ENCODE results near the gene NOTCH1.
"Not testable (repeated sequence)": the region's sequence is repeated elsewhere in the genome, so short reads cannot be mapped to it uniquely, and the experiment has no call there.

The NOTCH1 gene

GRCh38 chr9:136564379-136564988 is 18.6 kb upstream of the NOTCH1 start:
- DNase-seq (ENCODE audit: low read depth, low spot score): no peak

GRCh38 chr9:136563646-136564325 is 17.9 kb upstream of the NOTCH1 start:
- no peak for DNase-seq (ENCODE audit: low read depth, low spot score)

GRCh38 chr9:136562746-136563495 is 17.1 kb upstream of the NOTCH1 start:
- DNase-seq (ENCODE audit: low read depth, low spot score): no peak

- DNase-seq (ENCODE audit: low read depth, low spot score): no peak
These were observed 15.9 kb upstream of the NOTCH1 start for GRCh38 chr9:136561779-136562178.

- no peak for DNase-seq (ENCODE audit: low read depth, low spot score)
These were observed 14.7 kb upstream of the NOTCH1 start for GRCh38 chr9:136560586-136560985.

GRCh38 chr9:136559371-136559770 is 13.5 kb upstream of the NOTCH1 start:
- not testable (repeated sequence) for DNase-seq (ENCODE audit: low read depth, low spot score)

- DNase-seq (ENCODE audit: low read depth, low spot score): not testable (repeated sequence)
These were observed 13.0 kb upstream of the NOTCH1 start for GRCh38 chr9:136558846-136559245.

GRCh38 chr9:136558373-136558772 is 12.5 kb upstream of the NOTCH1 start:
- DNase-seq (ENCODE audit: low read depth, low spot score): no peak

GRCh38 chr9:136557036-136557435 is 11.2 kb upstream of the NOTCH1 start:
- DNase-seq (ENCODE audit: low read depth, low spot score): no peak

- DNase-seq (ENCODE audit: low read depth, low spot score): no peak
These were observed 10.3 kb upstream of the NOTCH1 start for GRCh38 chr9:136556166-136556565.

- DNase-seq (ENCODE audit: low read depth, low spot score): no peak
These were observed 9.0 kb upstream of the NOTCH1 start for GRCh38 chr9:136554870-136555269.

- DNase-seq (ENCODE audit: low read depth, low spot score): no peak
These were observed 7.7 kb upstream of the NOTCH1 start for GRCh38 chr9:136553581-136553980.

- DNase-seq (ENCODE audit: low read depth, low spot score): no peak
These were observed 6.4 kb upstream of the NOTCH1 start for GRCh38 chr9:136552117-136552703.

- no peak for DNase-seq (ENCODE audit: low read depth, low spot score)
These were observed 5.7 kb upstream of the NOTCH1 start for GRCh38 chr9:136551401-136552116.

GRCh38 chr9:136550439-136551289 is 4.8 kb upstream of the NOTCH1 start:
- no peak for DNase-seq (ENCODE audit: low read depth, low spot score)

- no peak for DNase-seq (ENCODE audit: low read depth, low spot score)
These were observed 3.4 kb upstream of the NOTCH1 start for GRCh38 chr9:136549010-136549980.

- no peak for DNase-seq (ENCODE audit: low read depth, low spot score)
These were observed 1.8 kb upstream of the NOTCH1 start for GRCh38 chr9:136547508-136548215.

- no peak for DNase-seq (ENCODE audit: low read depth, low spot score)
These were observed 1.1 kb upstream of the NOTCH1 start for GRCh38 chr9:136546697-136547501.
